DND-41 (cell line): Measurements from ENCODE around the gene BASP1.

Experiments
- EZH2 ChIP-seq: IDR thresholded peaks from 3 replicates; pipeline ENCODE4 v1.6.1; 2012; ENCODE audit warnings: borderline replicate concordance, low read depth, mild to moderate bottlenecking, moderate library complexity, low read length, inconsistent platforms; ENCODE audit not compliant: severe bottlenecking
- TF ChIP-seq, protein P1 (sequence below): IDR thresholded peaks from 2 replicates; pipeline ENCODE4 v1.5.1; 2012; ENCODE audit warnings: borderline replicate concordance, low read length, moderate library complexity, mild to moderate bottlenecking; ENCODE audit not compliant: poor library complexity, severe bottlenecking; ENCODE audit errors: extremely low read depth

DNA sequence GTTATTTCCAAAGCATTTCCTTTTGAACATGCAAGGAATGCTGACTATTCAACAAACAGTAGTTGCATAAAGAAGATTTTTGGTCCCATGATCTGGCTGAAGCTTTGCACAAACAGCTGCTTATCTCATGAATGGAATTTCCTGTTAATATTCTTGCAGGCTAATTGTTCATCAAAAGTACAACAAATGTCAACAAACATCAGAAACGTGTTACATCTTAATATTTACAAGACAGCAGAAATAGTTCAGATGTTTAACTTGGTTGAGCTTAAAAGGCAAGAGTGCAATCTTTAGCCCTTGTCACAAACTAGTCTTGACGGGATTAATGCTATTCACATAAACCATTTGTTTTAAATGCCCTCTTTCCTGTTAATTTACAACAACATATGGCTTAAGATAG lies 47.9 kb upstream of the BASP1 start:
- TF ChIP-seq, protein P1, sequence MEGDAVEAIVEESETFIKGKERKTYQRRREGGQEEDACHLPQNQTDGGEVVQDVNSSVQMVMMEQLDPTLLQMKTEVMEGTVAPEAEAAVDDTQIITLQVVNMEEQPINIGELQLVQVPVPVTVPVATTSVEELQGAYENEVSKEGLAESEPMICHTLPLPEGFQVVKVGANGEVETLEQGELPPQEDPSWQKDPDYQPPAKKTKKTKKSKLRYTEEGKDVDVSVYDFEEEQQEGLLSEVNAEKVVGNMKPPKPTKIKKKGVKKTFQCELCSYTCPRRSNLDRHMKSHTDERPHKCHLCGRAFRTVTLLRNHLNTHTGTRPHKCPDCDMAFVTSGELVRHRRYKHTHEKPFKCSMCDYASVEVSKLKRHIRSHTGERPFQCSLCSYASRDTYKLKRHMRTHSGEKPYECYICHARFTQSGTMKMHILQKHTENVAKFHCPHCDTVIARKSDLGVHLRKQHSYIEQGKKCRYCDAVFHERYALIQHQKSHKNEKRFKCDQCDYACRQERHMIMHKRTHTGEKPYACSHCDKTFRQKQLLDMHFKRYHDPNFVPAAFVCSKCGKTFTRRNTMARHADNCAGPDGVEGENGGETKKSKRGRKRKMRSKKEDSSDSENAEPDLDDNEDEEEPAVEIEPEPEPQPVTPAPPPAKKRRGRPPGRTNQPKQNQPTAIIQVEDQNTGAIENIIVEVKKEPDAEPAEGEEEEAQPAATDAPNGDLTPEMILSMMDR: no peak
- TF ChIP-seq EZH2: no peak
